B cell (primary cell): Measurements from ENCODE around the gene OSM. TPM values are rescaled to one million over a fixed set of nuclear protein-coding genes. Genes with fewer than 3 reads are reported as not detected.

Experiments
- ATAC-seq: fragments of 200-7000 bp; cut with Tn5 transposase; one replicate; pipeline ENCODE4 v1.10.0; 2021; ENCODE audit warnings: low read depth, mild to moderate bottlenecking, moderate number of reproducible peaks, moderate library complexity
- CTCF ChIA-PET: fragments of 350-600 bp; sonication (Branson Sonifier 250); formaldehyde crosslinking; loops from one replicate; lab custom pipeline; 2021; ENCODE audit warnings: antibody characterized with exemption, inconsistent platforms; lab: Charles Lee
- POLR2A ChIA-PET: fragments of 350-600 bp; sonication (Branson Sonifier 250); formaldehyde crosslinking; loops from one replicate; lab custom pipeline; 2021; ENCODE audit warnings: antibody characterized with exemption; lab: Charles Lee
- DNase-seq: peaks from one replicate; pipeline ENCODE4 v3.0.0; 2013
- H2AFZ ChIP-seq: 2 replicates; pipeline ENCODE4 v1.6.1; 2012; ENCODE audit warnings: mild to moderate bottlenecking, low read depth, low read length; ENCODE audit not compliant: insufficient read depth, poor library complexity, severe bottlenecking
- H3K27ac ChIP-seq, 2 donors: 1 replicate in 1 of 2; 2 replicates in 1 of 2; pipeline ENCODE4 v1.5.1; 2012 to 2013; ENCODE audit warnings: low read length in 2 of 2, mild to moderate bottlenecking in 2 of 2, moderate library complexity in 1 of 2
- H3K27me3 ChIP-seq, 4 experiments: fragments of 200-600 bp in 1 of 4; sonication (generic) in 1 of 4; replicated peaks in 1 of 4; 1 replicate in 2 of 4; 2 replicates in 2 of 4; pipeline versions ENCODE4 v1.6.1 to v1.7.0; 2013 to 2016; ENCODE audit warnings: low read length in 3 of 4, mild to moderate bottlenecking in 2 of 4, mixed read lengths in 1 of 4, moderate library complexity in 1 of 4; ENCODE audit not compliant: insufficient read depth in 4 of 4, control insufficient read depth in 3 of 4; ENCODE audit errors: control extremely low read depth in 1 of 4
- H3K36me3 ChIP-seq, 2 experiments: replicated peaks in 1 of 2; 1 replicate in 1 of 2; 2 replicates in 1 of 2; pipeline versions ENCODE4 v1.6.1 to v1.7.1; 2013; ENCODE audit warnings: low read length in 1 of 2; ENCODE audit not compliant: insufficient read depth in 2 of 2, control insufficient read depth in 1 of 2; ENCODE audit errors: control extremely low read depth in 1 of 2, extremely low read depth in 1 of 2
- H3K4me1 ChIP-seq, 2 donors: fragments of 200-600 bp in 1 of 2; sonication (generic) in 1 of 2; 1 replicate in 1 of 2; 2 replicates in 1 of 2; pipeline versions ENCODE4 v1.5.1 to v1.6.1; 2013 to 2017; ENCODE audit warnings: low read length in 2 of 2; ENCODE audit not compliant: control insufficient read depth in 2 of 2, insufficient read depth in 2 of 2
- H3K4me2 ChIP-seq: replicated peaks from 2 replicates; pipeline ENCODE3; 2012; ENCODE audit warnings: mild to moderate bottlenecking, low read depth, low read length; ENCODE audit not compliant: poor library complexity, severe bottlenecking
- H3K4me3 ChIP-seq, 5 experiments: fragments of 200-600 bp in 1 of 5; sonication (generic) in 1 of 5; 1 replicate in 3 of 5; 2 replicates in 2 of 5; pipeline versions ENCODE4 v1.5.1 to v1.7.0; 2011 to 2016; ENCODE audit warnings: low read length in 4 of 5, mild to moderate bottlenecking in 4 of 5, low read depth in 2 of 5, control low read depth in 1 of 5, moderate library complexity in 1 of 5; ENCODE audit not compliant: insufficient read depth in 1 of 5; ENCODE audit errors: control extremely low read depth in 1 of 5, extremely low read depth in 1 of 5
- H3K79me2 ChIP-seq: fragments of 200-600 bp; sonication (generic); one replicate; pipeline ENCODE4 v1.6.0; 2016; ENCODE audit warnings: low read length; ENCODE audit not compliant: control insufficient read depth, insufficient read depth
- H3K9ac ChIP-seq: fragments of 200-600 bp; sonication (generic); 2 replicates; pipeline ENCODE4 v1.6.1; 2017; ENCODE audit warnings: mild to moderate bottlenecking, low read length, moderate library complexity
- H3K9me3 ChIP-seq, 3 donors: one replicate each; pipeline versions ENCODE4 v1.6.1 to v1.7.1; 2013; ENCODE audit warnings: low read length in 2 of 3; ENCODE audit not compliant: control insufficient read depth in 2 of 3, insufficient read depth in 1 of 3; ENCODE audit errors: control extremely low read depth in 1 of 3
- H4K20me1 ChIP-seq: 2 replicates; pipeline ENCODE4 v1.6.0; 2012; ENCODE audit warnings: mild to moderate bottlenecking, low read length; ENCODE audit not compliant: insufficient read depth, control insufficient read depth, poor library complexity, severe bottlenecking
- H3K27ac Mint-ChIP-seq: one replicate; pipeline ENCODE4 v1.8.0; 2021; ENCODE audit warnings: mixed read lengths
- H3K27me3 Mint-ChIP-seq: one replicate; pipeline ENCODE4 v1.8.0; 2021; ENCODE audit warnings: mixed read lengths
- H3K4me1 Mint-ChIP-seq: one replicate; pipeline ENCODE4 v1.8.0; 2021; ENCODE audit warnings: mixed read lengths
- H3K4me3 Mint-ChIP-seq: one replicate; pipeline ENCODE4 v1.8.0; 2021; ENCODE audit warnings: mixed read lengths
- H3K9me3 Mint-ChIP-seq: one replicate; pipeline ENCODE4 v1.8.0; 2022; ENCODE audit warnings: mixed read lengths; ENCODE audit not compliant: insufficient read depth
- CTCF ChIP-seq: fragments of 200-600 bp; IDR thresholded peaks from one replicate; pipeline ENCODE4 v1.8.0; 2022; ENCODE audit warnings: antibody characterized with exemption, mild to moderate bottlenecking
- EZH2 ChIP-seq: IDR thresholded peaks from 2 replicates; pipeline ENCODE4 v1.6.1; 2012; ENCODE audit warnings: borderline replicate concordance, low read depth, mild to moderate bottlenecking, moderate library complexity, low read length; ENCODE audit not compliant: insufficient read depth, poor library complexity, severe bottlenecking
- WGBS: methylation state at CpG from one replicate; pipeline ENCODE4 v1.1.5; 2013; ENCODE audit warnings: missing lambda C conversion rate; ENCODE audit not compliant: insufficient coverage; 5-methylcytosine and 5-hydroxymethylcytosine counted together
- intact Hi-C: fragments of 100-400 bp; cut with micrococcal nuclease; formaldehyde crosslinking; loops from one replicate; pipeline ENCODE4 v1.10.0; 2022
- polyA plus RNA-seq: library from polyadenylated mRNA; depleted of rRNA; stranded (reverse); fragments of >200 nt; gene quantifications from 2 replicates; pipeline ENCODE4 v1.2.3, GENCODE V29; 2012
- total RNA-seq, 2 donors: library from RNA; stranded (reverse); fragments of 120-200 nt in 1 of 2; gene quantifications; 1 replicate in 1 of 2; 2 replicates in 1 of 2; pipeline versions ENCODE4 v1.2.3 to v1.2.4, GENCODE V29; 2013 to 2022

OSM gene
- total and polyA plus RNA-seq, 2 donors (not counting 1 experiment from before 2014, with no cell fraction given) = 1.8 to 12.5 TPM

- H3K27me3 Mint-ChIP-seq = no peaks in the 10 kb centered on the region
- no peaks in the 10 kb centered on the region for H3K9me3 ChIP-seq
- H3K4me1 Mint-ChIP-seq = peaks cover 35% of the 10 kb centered on the region
- no peaks in the 10 kb centered on the region for H4K20me1 ChIP-seq
- H3K9me3 Mint-ChIP-seq = no peaks in the 10 kb centered on the region
- peak overlapping the region; percentile 98 for H3K4me3 Mint-ChIP-seq
- no peaks in the 10 kb centered on the region for H3K27me3 ChIP-seq
- H2AFZ ChIP-seq = peak overlapping the region; percentile 70
- no peak for ATAC-seq
- 92% methylated on average over 9 of the region's 9 CpGs for WGBS
- peak overlapping the region; percentile 97 for H3K27ac Mint-ChIP-seq
- peaks cover 14% of the 10 kb centered on the region for H3K79me2 ChIP-seq
- H3K9ac ChIP-seq = peak overlapping the region; percentile 87
- intact Hi-C loops = loop anchor here (5.0 kb wide), 2 partner anchors 1463 to 1677 kb away; partner anchors contain the start of genes XBP1 and YWHAH
- TF ChIP-seq CTCF = no peak
- TF ChIP-seq EZH2 = no peak
- DNase-seq = peak; percentile 22
- peak overlapping the region; percentile 99 for H3K4me2 ChIP-seq
- H3K27ac ChIP-seq = peak overlapping the region; percentile 95 to 97
- peak overlapping the region in 4 of 5 experiments; percentile 11 to 88 (median 76) for H3K4me3 ChIP-seq
- ChIA-PET POLR2A (no interaction called here), CTCF (interaction anchor here (0.7 to 1.3 kb wide), 5 partner anchors 10 to 39 kb away, joined by 3 to 4 read pairs (median 3); no protein-coding TSS in a partner anchor)
- H3K4me1 ChIP-seq = peaks cover 20 to 39% of the 10 kb centered on the region in 2 donors
- H3K36me3 ChIP-seq = peaks cover 1 to 2% of the 10 kb centered on the region in 2 experiments
Observed at GRCh38 chr22:30265131-30265720, 1.4 kb downstream of the OSM start.

GRCh38 chr22:30263883-30264282, 2.8 kb downstream of the OSM start:
- Mint-ChIP-seq H3K27me3 (no peaks in the 10 kb centered on the region), H3K27ac (no peak overlapping the region), H3K4me3 (no peak overlapping the region), H3K4me1 (peaks cover 35% of the 10 kb centered on the region), H3K9me3 (no peaks in the 10 kb centered on the region)
- no peaks in the 10 kb centered on the region for H4K20me1 ChIP-seq
- H3K4me2 ChIP-seq = no peak overlapping the region
- peaks cover 14% of the 10 kb centered on the region for H3K79me2 ChIP-seq
- no peak overlapping the region for H2AFZ ChIP-seq
- no peaks in the 10 kb centered on the region for H3K27me3 ChIP-seq
- ChIA-PET POLR2A (no interaction called here), CTCF (interaction anchor here (0.5 to 2.1 kb wide), 11 partner anchors 16 to 811 kb away, joined by 3 to 10 read pairs (median 4); partner anchors contain the start of genes CCDC157, MTFP1, SEC14L2 and SF3A1)
- H3K9me3 ChIP-seq = no peaks in the 10 kb centered on the region
- intact Hi-C loops = loop anchor here (1.0 to 2.0 kb wide), 4 partner anchors 23 to 221 kb away; partner anchors contain the start of gene RNF215
- H3K4me1 ChIP-seq = peaks cover 20 to 39% of the 10 kb centered on the region in 2 donors
- DNase-seq (no peak), ATAC-seq (no peak)
- no peaks in the 10 kb centered on the region for H3K36me3 ChIP-seq
- no peak overlapping the region for H3K9ac ChIP-seq
- H3K4me3 ChIP-seq = no peak overlapping the region
- H3K27ac ChIP-seq = no peak overlapping the region
- 98% methylated on average over 17 of the region's 17 CpGs for WGBS
- TF ChIP-seq CTCF (no peak), EZH2 (no peak)
